Stimulated activated CD4-positive, alpha-beta T cell treated with anti-CD3 and anti-CD28 coated beads, Interleukin-2, amount 100 ng/mL, for 48 hours (primary cell): Measurements from ENCODE around the gene ACE.

Experiments
- DNase-seq, 2 donors: peaks; one replicate each; pipeline ENCODE4 v3.0.0-alpha.2; 2020

Gene ACE

GRCh38 chr17:63475491-63476412 lies 1.1 kb upstream of the ACE start:
- DNase-seq = no peak

GRCh38 chr17:63476459-63476853 lies 405 bp upstream of the ACE start:
- no peak for DNase-seq

- DNase-seq = no peak
Observed at GRCh38 chr17:63477480-63478440, 899 bp downstream of the ACE start.

- peak; percentile 65 to 76 for DNase-seq
Observed at GRCh38 chr17:63478814-63479494, 2.1 kb downstream of the ACE start.

- DNase-seq = no peak
Observed at GRCh38 chr17:63479495-63480184, 2.8 kb downstream of the ACE start.

- no peak for DNase-seq
Observed at GRCh38 chr17:63480192-63480784, 3.4 kb downstream of the ACE start.

GRCh38 chr17:63480826-63481487 lies 4.1 kb downstream of the ACE start:
- DNase-seq = no peak

- no peak for DNase-seq
Observed at GRCh38 chr17:63481488-63481870, 4.6 kb downstream of the ACE start.

- no peak for DNase-seq
Observed at GRCh38 chr17:63482509-63482908, 5.6 kb downstream of the ACE start.

GRCh38 chr17:63483038-63483437 lies 6.2 kb downstream of the ACE start:
- no peak for DNase-seq

GRCh38 chr17:63483655-63484575 lies 7.1 kb downstream of the ACE start:
- no peak for DNase-seq

GRCh38 chr17:63486317-63487013 lies 9.6 kb downstream of the ACE start:
- DNase-seq = no peak

- DNase-seq = no peak
Observed at GRCh38 chr17:63487014-63487339, 10.1 kb downstream of the ACE start.

GRCh38 chr17:63488851-63489250 lies 12.0 kb downstream of the ACE start:
- no peak for DNase-seq

- DNase-seq = no peak
Observed at GRCh38 chr17:63489291-63489690, 12.4 kb downstream of the ACE start.

GRCh38 chr17:63490329-63490728 lies 13.5 kb downstream of the ACE start:
- DNase-seq = no peak

GRCh38 chr17:63490858-63491400 lies 14.1 kb downstream of the ACE start:
- DNase-seq = no peak

GRCh38 chr17:63491413-63491812 lies 14.6 kb downstream of the ACE start:
- no peak for DNase-seq

GRCh38 chr17:63491977-63492618 lies 15.2 kb downstream of the ACE start:
- no peak for DNase-seq
